T-helper 9 cell (primary cell): ENCODE data around the gene DENND1A.

Experiments used
- DNase-seq: peaks from one replicate; pipeline ENCODE4 v3.0.0-alpha.2; 2020

Gene DENND1A

GRCh38 chr9:123717581-123718175 is 212.2 kb downstream of the DENND1A start:
- DNase-seq: no peak

- no peak for DNase-seq
These were observed 213.5 kb downstream of the DENND1A start for GRCh38 chr9:123716339-123716945.

GRCh38 chr9:123715258-123715657 is 214.7 kb downstream of the DENND1A start:
- no peak for DNase-seq

GRCh38 chr9:123713282-123713681 is 216.6 kb downstream of the DENND1A start:
- DNase-seq: no peak

GRCh38 chr9:123712399-123712798 is 217.5 kb downstream of the DENND1A start:
- no peak for DNase-seq

- DNase-seq: no peak
These were observed 219.6 kb downstream of the DENND1A start for GRCh38 chr9:123710299-123710698.

GRCh38 chr9:123702483-123702882 is 227.4 kb downstream of the DENND1A start:
- no peak for DNase-seq

GRCh38 chr9:123697686-123698085 is 232.2 kb downstream of the DENND1A start:
- DNase-seq: no peak

GRCh38 chr9:123696476-123696875 is 233.4 kb downstream of the DENND1A start:
- no peak for DNase-seq

GRCh38 chr9:123695386-123695785 is 234.5 kb downstream of the DENND1A start:
- no peak for DNase-seq

GRCh38 chr9:123691765-123692303 is 238.1 kb downstream of the DENND1A start:
- no peak for DNase-seq

- DNase-seq: no peak
These were observed 240.1 kb downstream of the DENND1A start for GRCh38 chr9:123689701-123690428.

- DNase-seq: no peak
These were observed 242.6 kb downstream of the DENND1A start for GRCh38 chr9:123687246-123687751.

- DNase-seq: no peak
These were observed 243.1 kb downstream of the DENND1A start for GRCh38 chr9:123686829-123687192.

GRCh38 chr9:123686131-123686828 is 243.6 kb downstream of the DENND1A start:
- no peak for DNase-seq

- DNase-seq: no peak
These were observed 244.3 kb downstream of the DENND1A start for GRCh38 chr9:123685489-123686083.

GRCh38 chr9:123684393-123685149 is 245.4 kb downstream of the DENND1A start:
- DNase-seq: no peak

GRCh38 chr9:123682746-123683145 is 247.2 kb downstream of the DENND1A start:
- DNase-seq: no peak

GRCh38 chr9:123680352-123680751 is 249.6 kb downstream of the DENND1A start:
- no peak for DNase-seq

GRCh38 chr9:123679330-123679987 is 250.5 kb downstream of the DENND1A start:
- DNase-seq: no peak

GRCh38 chr9:123678878-123679329 is 251.0 kb downstream of the DENND1A start:
- no peak for DNase-seq
